ENCODE results near the gene ELMO3. TPM values are rescaled to one million over a fixed set of nuclear protein-coding genes. Genes with fewer than 3 reads are reported as not detected.
A peak's percentile ranks its signal among the peaks of the same experiment; 100 is the strongest.

Gene ELMO3
- total and polyA plus RNA-seq, 2 of the 13 experiments (the other 11 are each of a cell fraction or from before 2014, with no cell fraction given) = 2.6 to 4.0 TPM

- TF ChIP-seq ZNF766 (CRISPR knock-in tag; IDR thresholded peaks at IDR 0.05; ENCODE audit: borderline replicate concordance) (no peak), RNF219 (CRISPR knock-in tag; IDR thresholded peaks at IDR 0.05) (no peak), ZBTB42 (CRISPR knock-in tag; IDR thresholded peaks at IDR 0.05) (no peak; the same call in 1 of the 2 replicates), RBAK (CRISPR knock-in tag; IDR thresholded peaks at IDR 0.05) (peak; percentile 67; the same call in 1 of the 2 replicates), ARNT (IDR thresholded peaks at IDR 0.05) (no peak), ZNF460 (CRISPR knock-in tag; IDR thresholded peaks at IDR 0.05; ENCODE audit: borderline replicate concordance) (no peak; the same call in 1 of the 2 replicates), MEIS2 (CRISPR knock-in tag; IDR thresholded peaks at IDR 0.05) (no peak; the same call in 1 of the 2 replicates), ETV5 (CRISPR knock-in tag; IDR thresholded peaks at IDR 0.05; ENCODE audit: borderline replicate concordance) (peak; percentile 56), HMGXB3 (CRISPR knock-in tag; IDR thresholded peaks at IDR 0.05; ENCODE audit: borderline replicate concordance) (peak; percentile 16; the same call in 1 of the 2 replicates), MYPOP (CRISPR knock-in tag; IDR thresholded peaks at IDR 0.05) (peak; percentile 2; the same call in 1 of the 2 replicates), RBM22 (optimal IDR thresholded peaks at IDR 0.05; ENCODE audit: low read length) (no peak), ZFP1 (CRISPR knock-in tag; IDR thresholded peaks at IDR 0.05) (no peak), CHD2 (IDR thresholded peaks at IDR 0.05; ENCODE audit: low read depth, low read length) (no peak), ATRX (CRISPR knock-in tag; IDR thresholded peaks at IDR 0.05; ENCODE audit: borderline replicate concordance) (no peak), ZSCAN31 (CRISPR knock-in tag; IDR thresholded peaks at IDR 0.05; ENCODE audit: low read depth) (no peak; the same call in 1 of the 2 replicates), GATAD1 (CRISPR knock-in tag; IDR thresholded peaks at IDR 0.05) (0 out of 2 replicates have a peak, but pooled peaks have one; percentile 7), PCBP1 (IDR thresholded peaks at IDR 0.05; ENCODE audit: borderline replicate concordance, low read depth, low read length) (no peak), MAF1 (CRISPR knock-in tag; IDR thresholded peaks at IDR 0.05; ENCODE audit: borderline replicate concordance) (no peak), NFE2L2 (IDR thresholded peaks at IDR 0.05; ENCODE audit: low read length) (peak; percentile 74), MIXL1 (CRISPR knock-in tag; IDR thresholded peaks at IDR 0.05) (peak; percentile 59; the same call in 1 of the 2 replicates), PRMT3 (CRISPR knock-in tag; IDR thresholded peaks at IDR 0.05; ENCODE audit: borderline replicate concordance, low read depth) (no peak), NFIC (IDR thresholded peaks at IDR 0.05; ENCODE audit: low read length) (no peak)
- TF ChIP-seq, protein P1, sequence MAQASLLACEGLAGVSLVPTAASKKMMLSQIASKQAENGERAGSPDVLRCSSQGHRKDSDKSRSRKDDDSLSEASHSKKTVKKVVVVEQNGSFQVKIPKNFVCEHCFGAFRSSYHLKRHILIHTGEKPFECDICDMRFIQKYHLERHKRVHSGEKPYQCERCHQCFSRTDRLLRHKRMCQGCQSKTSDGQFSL (CRISPR knock-in tag; IDR thresholded peaks at IDR 0.05) = 0 out of 2 replicates have a peak, but pooled peaks have one; percentile 16
Measured at GRCh38 chr16:67170168-67170948, 28.6 kb upstream of the ELMO3 start, which contains the start of gene NOL3 (continued).

Measured in HepG2 (cell line).